Stimulated activated CD4-positive, alpha-beta T cell treated with anti-CD3 and anti-CD28 coated beads, Interleukin-12 subunit alpha, Interleukin-12 subunit beta, amount 100 ng/mL, for 4 hours (primary cell): ENCODE results near the gene DPH7.
"Not testable (repeated sequence)": the region's sequence is repeated elsewhere in the genome, so short reads cannot be mapped to it uniquely, and the experiment has no call there.

Experiments
- DNase-seq: peaks from one replicate; pipeline ENCODE4 v3.0.0-alpha.2; 2020

The DPH7 gene

GRCh38 chr9:137578518-137579258 lies at the start of gene DPH7:
TSS of gene DPH7 (minus strand) at chr9:137578925. CDS start at chr9:137578777, 148 bp downstream.
- peak; percentile 98 for DNase-seq

GRCh38 chr9:137627406-137627805 lies 48.7 kb upstream of the DPH7 start:
- DNase-seq, result not testable (repeated sequence)

- no peak for DNase-seq
Measured at GRCh38 chr9:137626464-137626863, 47.7 kb upstream of the DPH7 start.

GRCh38 chr9:137622211-137622610 lies 43.5 kb upstream of the DPH7 start:
- not testable (repeated sequence) for DNase-seq

GRCh38 chr9:137621131-137621757 lies 42.5 kb upstream of the DPH7 start:
- DNase-seq, result no peak

- no peak for DNase-seq
Measured at GRCh38 chr9:137620581-137620980, 41.9 kb upstream of the DPH7 start.

- DNase-seq, result no peak
Measured at GRCh38 chr9:137620048-137620405, 41.3 kb upstream of the DPH7 start.

- no peak for DNase-seq
Measured at GRCh38 chr9:137619240-137620047, 40.7 kb upstream of the DPH7 start.

- DNase-seq, result peak; percentile 90
Measured at GRCh38 chr9:137618105-137619067, 39.7 kb upstream of the DPH7 start, which contains the start of gene EHMT1. TSS of gene EHMT1 (plus strand) at chr9:137619005. CDS start at chr9:137619029, 24 bp downstream.

- DNase-seq, result no peak
Measured at GRCh38 chr9:137615387-137615871, 36.7 kb upstream of the DPH7 start.

GRCh38 chr9:137614631-137615386 lies 36.1 kb upstream of the DPH7 start:
- DNase-seq, result no peak

- no peak for DNase-seq
Measured at GRCh38 chr9:137613738-137614523, 35.2 kb upstream of the DPH7 start.

GRCh38 chr9:137613259-137613658 lies 34.5 kb upstream of the DPH7 start:
- DNase-seq, result no peak

- no peak for DNase-seq
Measured at GRCh38 chr9:137612741-137613142, 34.0 kb upstream of the DPH7 start.

- no peak for DNase-seq
Measured at GRCh38 chr9:137611623-137612609, 33.2 kb upstream of the DPH7 start.

- no peak for DNase-seq
Measured at GRCh38 chr9:137610944-137611343, 32.2 kb upstream of the DPH7 start.

- no peak for DNase-seq
Measured at GRCh38 chr9:137607141-137607857, 28.6 kb upstream of the DPH7 start.

GRCh38 chr9:137606734-137607138 lies 28.0 kb upstream of the DPH7 start:
- no peak for DNase-seq
